Right ventricle myocardium inferior (tissue), 1 donor: ENCODE results near the gene MOCS1. TPM values are rescaled to one million over a fixed set of nuclear protein-coding genes. Genes with fewer than 3 reads are reported as not detected.

ENCODE experiments used
- ATAC-seq: fragments of 200-7000 bp; cut with Tn5 transposase; one replicate; pipeline ENCODE4 v1.9.1; 2020; ENCODE audit warnings: mild to moderate bottlenecking, moderate library complexity
- DNase-seq: peaks from one replicate; pipeline ENCODE4 v3.0.0; 2021; ENCODE audit errors: missing footprints
- intact Hi-C: fragments of 100-400 bp; cut with DNase I; formaldehyde crosslinking; loops from one replicate; pipeline ENCODE4 v1.11.0; 2022
- total RNA-seq: library from RNA; stranded (reverse); fragmentation: NEBNext Ultra II Directional; extraction: Animal tissue kit (Norgen Biotek cat#: 25700); gene quantifications from one replicate; pipeline ENCODE4 v1.2.1, GENCODE V29; 2021
- donor health status: DM: no; HTN: yes; CAD: no; lungs with severe emphysema.

The MOCS1 gene
- total RNA-seq, 1 donor from 2014 or later = 27.2 TPM

GRCh38 chr6:39929039-39929732, 5.1 kb downstream of the MOCS1 start:
- ATAC-seq (no peak), DNase-seq (no peak)
- intact Hi-C loops = no loop called here

GRCh38 chr6:39927159-39927558, 7.1 kb downstream of the MOCS1 start:
- ATAC-seq = no peak
- DNase-seq = no peak
- intact Hi-C loops = no loop called here

GRCh38 chr6:39926668-39927067, 7.6 kb downstream of the MOCS1 start:
- ATAC-seq (no peak), DNase-seq (no peak)
- intact Hi-C loops = no loop called here

DNA sequence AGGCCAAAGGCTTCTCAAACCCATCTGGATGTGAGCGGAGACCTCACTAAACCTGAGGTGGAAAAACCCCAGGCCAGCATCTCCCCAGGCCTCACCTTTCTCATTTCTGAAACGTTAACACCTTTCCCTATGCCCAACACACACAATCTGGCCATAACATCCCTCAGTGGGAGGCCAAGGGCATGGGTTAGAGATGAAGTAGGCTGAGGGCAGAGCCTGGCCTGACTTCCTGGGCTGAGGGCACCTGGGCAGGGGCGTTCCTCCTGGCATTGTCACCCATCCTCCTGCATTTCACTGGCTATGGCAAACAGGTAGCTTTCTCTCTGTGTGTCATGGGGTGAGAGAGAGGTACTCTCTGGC, 8.4 kb downstream of the MOCS1 start:
- ATAC-seq (no peak), DNase-seq (no peak)
- intact Hi-C loops = no loop called here

DNA sequence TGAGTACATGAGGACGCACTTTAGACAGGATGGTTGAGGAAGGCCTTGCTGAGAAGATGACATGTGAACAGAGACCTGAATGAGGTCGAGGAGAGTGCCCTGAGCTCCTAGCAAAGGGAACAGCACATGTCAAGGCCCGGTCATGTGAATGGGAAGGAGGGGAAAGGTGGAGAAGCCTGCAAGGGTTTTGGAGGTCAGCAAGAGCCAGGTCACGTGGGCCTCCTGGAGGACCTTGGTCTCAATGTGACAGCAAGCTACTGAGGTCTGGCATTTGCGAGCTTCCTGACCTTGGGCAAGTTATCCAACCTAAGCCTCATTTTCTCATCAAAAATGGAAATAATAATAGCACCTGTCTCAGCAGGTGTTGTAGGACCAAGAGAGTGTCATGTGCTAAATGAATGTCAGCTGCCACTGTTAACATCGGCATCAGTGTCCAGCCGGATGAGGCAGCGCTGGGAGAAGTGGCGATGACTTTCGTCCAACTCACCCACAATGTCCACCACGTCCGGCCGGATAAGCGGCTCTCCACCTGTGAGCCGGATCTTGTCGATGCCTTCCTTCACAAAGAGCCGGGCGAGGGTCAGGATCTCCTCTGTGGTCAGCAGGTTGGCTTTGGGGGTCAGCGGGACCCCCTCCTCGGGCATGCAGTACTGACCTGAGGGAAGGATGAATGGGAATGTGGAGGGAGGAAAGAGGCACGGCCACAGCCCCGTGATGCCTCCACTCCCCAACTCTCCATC, 8.9 kb downstream of the MOCS1 start:
- DNase-seq (no peak), ATAC-seq (no peak)
- intact Hi-C loops = no loop called here

GRCh38 chr6:39924283-39924682, 10.0 kb downstream of the MOCS1 start:
- intact Hi-C loops = no loop called here
- DNase-seq = no peak
- ATAC-seq = no peak

GRCh38 chr6:39923861-39924260, 10.4 kb downstream of the MOCS1 start:
- DNase-seq (no peak), ATAC-seq (no peak)
- intact Hi-C loops = no loop called here

DNA sequence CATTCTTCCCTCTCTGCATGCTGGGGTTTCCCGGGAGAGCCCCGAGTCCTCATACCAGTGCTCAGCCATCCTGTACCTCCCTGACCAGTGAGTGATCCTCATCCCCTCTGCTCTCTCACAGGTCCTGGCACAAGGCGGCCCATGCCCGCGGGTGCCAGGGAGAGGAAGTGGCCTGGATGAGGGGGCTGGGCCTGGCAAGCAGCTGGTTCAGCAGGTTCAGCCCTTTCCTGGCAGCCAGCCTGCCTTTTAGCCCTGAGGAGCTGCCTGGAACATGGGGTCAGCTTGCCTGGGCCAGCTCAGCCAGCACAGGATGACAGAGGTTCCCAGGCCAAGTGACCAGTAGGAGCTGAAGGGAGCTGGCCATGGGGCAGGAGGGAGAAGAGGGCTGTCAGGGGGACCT, 10.9 kb downstream of the MOCS1 start:
- intact Hi-C loops = no loop called here
- DNase-seq (peak; percentile 82), ATAC-seq (peak; percentile 75)

DNA sequence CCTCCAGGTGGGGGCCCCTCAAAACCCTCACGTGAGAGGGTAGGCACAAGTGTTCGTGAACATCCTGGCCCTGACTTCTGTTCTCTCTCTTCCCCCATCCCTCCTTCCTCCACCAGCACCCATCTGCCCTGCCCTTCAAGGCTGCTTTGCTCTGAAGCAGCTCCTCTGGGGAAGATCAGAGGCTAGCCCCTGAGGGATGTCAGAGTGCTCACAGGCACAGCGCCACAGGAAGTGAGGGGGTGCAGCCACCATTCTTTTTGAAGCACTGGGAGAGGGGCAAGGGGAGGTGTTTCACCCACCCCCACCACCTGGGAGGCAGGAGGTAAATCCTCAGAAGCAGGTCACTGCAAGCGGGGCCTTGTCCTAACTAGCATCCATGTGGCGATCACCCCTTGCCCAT, 11.4 kb downstream of the MOCS1 start:
- DNase-seq (no peak), ATAC-seq (no peak)

DNA sequence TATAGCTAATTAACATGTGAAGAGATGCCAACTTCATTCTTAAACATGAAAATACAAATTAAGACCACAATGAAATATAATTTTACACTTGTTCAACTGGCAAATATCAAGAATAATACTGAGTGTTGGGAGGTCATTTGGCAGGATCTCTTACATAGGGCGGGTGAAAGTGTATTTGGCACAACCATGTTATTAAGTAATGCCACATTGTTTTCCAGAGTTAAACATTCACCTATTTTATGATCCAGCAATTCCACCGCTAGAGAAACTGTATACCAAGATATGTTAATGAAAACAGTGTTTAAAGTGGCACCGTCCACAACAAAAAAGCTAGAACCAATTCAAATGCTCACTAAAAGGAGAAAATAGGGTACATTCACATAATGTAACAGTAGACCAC, 14.1 kb downstream of the MOCS1 start:
- ATAC-seq (no peak), DNase-seq (no peak)
- intact Hi-C loops = no loop called here

More for the DNA sequence above, 11.4 kb downstream of the MOCS1 start:
- intact Hi-C loops = no loop called here

GRCh38 chr6:39918831-39919230, 15.4 kb downstream of the MOCS1 start:
- intact Hi-C loops = no loop called here
- DNase-seq = no peak
- ATAC-seq = no peak

DNA sequence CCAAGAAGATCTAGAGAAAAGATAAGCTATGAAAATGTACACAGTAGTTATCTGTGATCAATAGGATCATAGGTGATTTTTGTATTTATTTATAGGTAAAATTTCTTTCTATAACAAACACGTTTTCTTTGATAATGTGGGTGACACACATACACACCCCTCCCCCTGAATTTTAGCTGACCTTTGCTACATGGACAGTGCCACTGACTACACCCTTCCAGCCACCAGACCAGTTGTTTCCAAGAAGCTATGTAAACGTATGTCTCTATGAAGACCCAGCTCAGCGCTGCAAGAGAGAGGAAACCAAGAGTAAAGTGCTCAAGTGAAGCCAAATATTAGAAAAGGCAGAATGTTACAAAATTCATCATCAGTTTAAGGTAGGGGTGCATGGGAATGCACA, 16.3 kb downstream of the MOCS1 start:
- ATAC-seq = no peak
- intact Hi-C loops = no loop called here

GRCh38 chr6:39917329-39917728, 16.9 kb downstream of the MOCS1 start:
- ATAC-seq (no peak), DNase-seq (no peak)
- intact Hi-C loops = no loop called here

More for the DNA sequence above, 16.3 kb downstream of the MOCS1 start:
- no peak for DNase-seq

GRCh38 chr6:39915866-39916265, 18.4 kb downstream of the MOCS1 start:
- intact Hi-C loops = no loop called here
- ATAC-seq (no peak), DNase-seq (no peak)

GRCh38 chr6:39914239-39914638, 20.0 kb downstream of the MOCS1 start:
- DNase-seq (no peak), ATAC-seq (no peak)
- intact Hi-C loops = no loop called here

- DNase-seq (no peak), ATAC-seq (no peak)
- intact Hi-C loops = no loop called here
These were observed 20.8 kb downstream of the MOCS1 start for GRCh38 chr6:39913391-39913916.

GRCh38 chr6:39912446-39912845, 21.8 kb downstream of the MOCS1 start:
- DNase-seq (no peak), ATAC-seq (no peak)

DNA sequence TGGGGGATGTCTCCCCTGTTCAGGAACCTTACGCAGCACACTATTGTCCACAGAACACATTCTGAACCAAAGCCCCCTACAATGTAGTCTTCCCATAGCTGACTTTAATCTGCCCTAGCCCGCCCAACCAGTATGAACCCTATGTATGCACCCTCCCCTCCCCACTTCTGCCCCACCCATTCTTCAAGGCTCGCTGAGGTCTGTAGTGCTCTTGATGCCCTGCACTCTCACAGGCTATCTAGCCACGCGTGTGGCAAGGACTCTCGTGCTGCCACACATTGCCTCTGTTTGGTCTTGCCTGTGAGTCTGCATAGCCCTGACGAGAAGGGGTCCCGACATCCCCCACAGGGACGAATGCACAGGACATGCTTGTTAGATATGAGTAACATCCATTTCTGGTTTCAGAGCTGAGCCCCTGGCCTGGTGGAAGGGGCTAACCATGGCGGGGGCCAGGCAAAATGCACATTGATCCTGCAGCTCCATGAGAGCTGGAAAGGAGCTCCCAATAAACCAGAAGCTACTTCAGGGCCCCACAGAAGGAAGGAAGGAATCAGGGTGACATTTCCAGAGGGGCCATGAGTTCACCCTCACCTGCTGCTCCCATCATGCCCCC, 22.6 kb downstream of the MOCS1 start:
- no peak for ATAC-seq
- DNase-seq = no peak
- intact Hi-C loops = no loop called here

More at GRCh38 chr6:39912446-39912845, 21.8 kb downstream of the MOCS1 start:
- intact Hi-C loops = no loop called here

GRCh38 chr6:39910744-39911143, 23.5 kb downstream of the MOCS1 start:
- intact Hi-C loops = no loop called here
- DNase-seq = no peak
- ATAC-seq = no peak

DNA sequence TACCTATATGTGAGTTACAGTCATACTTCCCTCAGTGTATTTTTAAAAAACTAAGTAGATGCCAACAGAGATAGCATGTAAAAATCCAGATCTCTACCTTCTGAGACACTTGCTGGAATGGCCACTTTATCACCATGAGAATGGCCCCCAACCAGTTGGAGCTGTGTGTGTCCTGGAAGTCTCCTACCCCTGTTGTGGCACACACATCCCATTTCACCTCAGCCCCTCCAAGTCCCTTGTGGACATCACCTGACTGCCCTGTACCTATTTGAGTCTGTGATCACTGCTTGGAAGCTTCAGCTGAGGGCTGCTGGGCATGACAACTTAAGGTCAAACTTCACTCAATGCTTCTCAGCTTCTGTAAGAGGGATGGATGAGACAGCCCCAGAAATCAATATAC, 24.1 kb downstream of the MOCS1 start:
- ATAC-seq (no peak), DNase-seq (no peak)
- intact Hi-C loops = no loop called here
